CD4-positive, alpha-beta T cell treated with Interleukin-4 for 4 hours (primary cell): ENCODE measurements around the gene FBLIM1.

ENCODE experiments used
- DNase-seq: peaks from one replicate; pipeline ENCODE4 v3.0.0-alpha.2; 2020

Gene FBLIM1

GRCh38 chr1:15758343-15758931, at the start of gene FBLIM1:
Gene FBLIM1 (plus strand): TSS chr1:15758795. CDS start chr1:15764984, 6,189 bp downstream.
- DNase-seq = no peak

GRCh38 chr1:15709226-15709625, 49.4 kb upstream of the FBLIM1 start:
- no peak for DNase-seq

- no peak for DNase-seq
Observed at GRCh38 chr1:15712168-15712567, 46.4 kb upstream of the FBLIM1 start.

GRCh38 chr1:15714406-15715136, 44.0 kb upstream of the FBLIM1 start:
- no peak for DNase-seq

GRCh38 chr1:15717418-15718125, 41.0 kb upstream of the FBLIM1 start:
- DNase-seq = no peak

GRCh38 chr1:15718199-15718601, 40.4 kb upstream of the FBLIM1 start:
- no peak for DNase-seq

- DNase-seq = no peak
Observed at GRCh38 chr1:15719381-15720120, 39.0 kb upstream of the FBLIM1 start.

- DNase-seq = no peak
Observed at GRCh38 chr1:15720861-15721260, 37.7 kb upstream of the FBLIM1 start.

GRCh38 chr1:15722411-15722810, 36.2 kb upstream of the FBLIM1 start:
- no peak for DNase-seq

GRCh38 chr1:15722836-15723532, 35.6 kb upstream of the FBLIM1 start:
- no peak for DNase-seq

- DNase-seq = no peak
Observed at GRCh38 chr1:15723631-15724246, 34.9 kb upstream of the FBLIM1 start.

GRCh38 chr1:15724949-15725880, 33.4 kb upstream of the FBLIM1 start:
- DNase-seq = no peak

GRCh38 chr1:15726508-15726907, 32.1 kb upstream of the FBLIM1 start:
- no peak for DNase-seq

- no peak for DNase-seq
Observed at GRCh38 chr1:15727021-15727420, 31.6 kb upstream of the FBLIM1 start.

GRCh38 chr1:15727424-15727823, 31.2 kb upstream of the FBLIM1 start:
- no peak for DNase-seq

- no peak for DNase-seq
Observed at GRCh38 chr1:15727866-15728534, 30.6 kb upstream of the FBLIM1 start.

GRCh38 chr1:15728937-15729657, 29.5 kb upstream of the FBLIM1 start:
- DNase-seq = no peak

- no peak for DNase-seq
Observed at GRCh38 chr1:15730423-15730822, 28.2 kb upstream of the FBLIM1 start.

GRCh38 chr1:15730936-15731335, 27.7 kb upstream of the FBLIM1 start:
- no peak for DNase-seq
